Karpas-422 (cell line): ENCODE measurements around the gene SMLR1. TPM values are rescaled to one million over a fixed set of nuclear protein-coding genes. Genes with fewer than 3 reads are reported as not detected.

Experiments
- DNase-seq: peaks from one replicate; pipeline ENCODE4 v3.0.0-alpha.2; 2015
- H2AFZ ChIP-seq: fragments of 200-600 bp; sonication (generic); 2 replicates; pipeline ENCODE4 v1.6.1; 2014; ENCODE audit warnings: antibody characterized with exemption, low read length, mixed read lengths
- H3K27ac ChIP-seq: fragments of 200-600 bp; sonication (generic); 2 replicates; pipeline ENCODE4 v1.5.1; 2014; ENCODE audit warnings: mild to moderate bottlenecking, low read length, moderate library complexity
- H3K27me3 ChIP-seq: fragments of 200-600 bp; sonication (generic); 2 replicates; pipeline ENCODE4 v1.6.1; 2014; ENCODE audit warnings: low read length, mixed read lengths
- H3K36me3 ChIP-seq: fragments of 200-600 bp; sonication (generic); 2 replicates; pipeline ENCODE4 v1.6.1; 2014; ENCODE audit warnings: low read length, mixed read lengths; ENCODE audit not compliant: insufficient read depth
- H3K4me1 ChIP-seq: fragments of 200-600 bp; sonication (generic); 2 replicates; pipeline ENCODE4 v1.6.1; 2014; ENCODE audit warnings: mild to moderate bottlenecking, low read length, mixed read lengths
- H3K4me2 ChIP-seq: fragments of 200-600 bp; sonication (generic); 2 replicates; pipeline ENCODE4 v1.6.1; 2014; ENCODE audit warnings: low read length, low read depth, mild to moderate bottlenecking; ENCODE audit not compliant: poor library complexity, severe bottlenecking
- H3K4me3 ChIP-seq: fragments of 200-600 bp; sonication (generic); 2 replicates; pipeline ENCODE4 v1.5.1; 2014; ENCODE audit warnings: mild to moderate bottlenecking, antibody characterized with exemption, low read length, mixed read lengths
- H3K79me2 ChIP-seq: fragments of 200-600 bp; sonication (generic); 2 replicates; pipeline ENCODE4 v1.6.1; 2014; ENCODE audit warnings: mild to moderate bottlenecking, low read length, mixed read lengths
- H3K9ac ChIP-seq: fragments of 200-600 bp; sonication (generic); 2 replicates; pipeline ENCODE4 v1.6.0; 2014; ENCODE audit warnings: low read length
- H3K9me2 ChIP-seq: fragments of 200-600 bp; sonication (generic), shearing (Covaris generic); replicated peaks from 2 replicates; pipeline ENCODE4 v1.6.0; 2014; ENCODE audit warnings: mild to moderate bottlenecking, low read length, moderate library complexity; ENCODE audit not compliant: insufficient read depth
- H3K9me3 ChIP-seq: fragments of 300-700, 200-600 bp; sonication (generic); 2 replicates; pipeline ENCODE4 v1.6.1; 2014; ENCODE audit warnings: low read length, mixed read lengths
- H4K20me1 ChIP-seq: fragments of 200-600 bp; sonication (generic); 2 replicates; pipeline ENCODE4 v1.6.1; 2014; ENCODE audit warnings: mild to moderate bottlenecking, antibody characterized with exemption, low read length, low read depth; ENCODE audit not compliant: insufficient read depth
- total RNA-seq: library from RNA; depleted of rRNA; stranded (reverse); fragments of >200 nt; shearing (Covaris generic); gene quantifications from 2 replicates; pipeline ENCODE4 v1.2.3, GENCODE V29; 2014; ENCODE audit warnings: low replicate concordance

SMLR1 gene
- total RNA-seq, 1 experiment from 2014 or later = not detected

- no peaks in the 10 kb centered on the region for H3K36me3 ChIP-seq
- H2AFZ ChIP-seq = no peak overlapping the region
- H3K4me3 ChIP-seq = no peak overlapping the region
- H3K27me3 ChIP-seq = no peaks in the 10 kb centered on the region
- H3K79me2 ChIP-seq = no peaks in the 10 kb centered on the region
- H3K9me2 ChIP-seq = no peaks in the 10 kb centered on the region
- H4K20me1 ChIP-seq = no peaks in the 10 kb centered on the region
- no peak overlapping the region for H3K9ac ChIP-seq
- H3K4me2 ChIP-seq = no peak overlapping the region
- H3K27ac ChIP-seq = no peak overlapping the region
- no peak for DNase-seq
- H3K9me3 ChIP-seq = no peaks in the 10 kb centered on the region
- no peaks in the 10 kb centered on the region for H3K4me1 ChIP-seq
Observed at GRCh38 chr6:130831607-130832006, 4.4 kb downstream of the SMLR1 start.

- Histone ChIP-seq H2AFZ (no peak overlapping the region), H3K4me3 (no peak overlapping the region), H3K4me2 (no peak overlapping the region), H3K9me2 (no peaks in the 10 kb centered on the region), H3K36me3 (no peaks in the 10 kb centered on the region), H3K27me3 (no peaks in the 10 kb centered on the region), H4K20me1 (no peaks in the 10 kb centered on the region), H3K9ac (no peak overlapping the region), H3K9me3 (no peaks in the 10 kb centered on the region), H3K4me1 (no peaks in the 10 kb centered on the region), H3K79me2 (no peaks in the 10 kb centered on the region), H3K27ac (no peak overlapping the region)
- no peak for DNase-seq
Observed at GRCh38 chr6:130833569-130833968, 6.4 kb downstream of the SMLR1 start.

- H3K79me2 ChIP-seq = no peaks in the 10 kb centered on the region
- no peak overlapping the region for H3K4me3 ChIP-seq
- no peaks in the 10 kb centered on the region for H3K27me3 ChIP-seq
- no peaks in the 10 kb centered on the region for H3K36me3 ChIP-seq
- no peak for DNase-seq
- H3K9me2 ChIP-seq = no peaks in the 10 kb centered on the region
- H3K4me2 ChIP-seq = no peak overlapping the region
- H3K9ac ChIP-seq = no peak overlapping the region
- no peaks in the 10 kb centered on the region for H3K4me1 ChIP-seq
- no peaks in the 10 kb centered on the region for H4K20me1 ChIP-seq
- H2AFZ ChIP-seq = no peak overlapping the region
- no peak overlapping the region for H3K27ac ChIP-seq
- H3K9me3 ChIP-seq = no peaks in the 10 kb centered on the region
Observed at GRCh38 chr6:130834482-130835251, 7.5 kb downstream of the SMLR1 start.

- H3K27me3 ChIP-seq = no peaks in the 10 kb centered on the region
- no peak for DNase-seq
- H3K4me3 ChIP-seq = no peak overlapping the region
Observed at GRCh38 chr6:130836055-130836640, 8.9 kb downstream of the SMLR1 start.

GRCh38 chr6:130837067-130837466 is 9.9 kb downstream of the SMLR1 start:
- H3K27me3 ChIP-seq = no peaks in the 10 kb centered on the region
- H3K4me1 ChIP-seq = no peaks in the 10 kb centered on the region
- H3K27ac ChIP-seq = no peak overlapping the region
- H3K9ac ChIP-seq = no peak overlapping the region
- H4K20me1 ChIP-seq = no peaks in the 10 kb centered on the region
- H3K4me3 ChIP-seq = no peak overlapping the region
- no peak overlapping the region for H2AFZ ChIP-seq
- H3K4me2 ChIP-seq = no peak overlapping the region
- H3K79me2 ChIP-seq = no peaks in the 10 kb centered on the region
- DNase-seq = no peak
- H3K9me3 ChIP-seq = no peaks in the 10 kb centered on the region
- no peaks in the 10 kb centered on the region for H3K9me2 ChIP-seq
- no peaks in the 10 kb centered on the region for H3K36me3 ChIP-seq

More at GRCh38 chr6:130836055-130836640, 8.9 kb downstream of the SMLR1 start:
- Histone ChIP-seq H3K36me3 (no peaks in the 10 kb centered on the region), H3K4me1 (no peaks in the 10 kb centered on the region), H2AFZ (no peak overlapping the region), H3K79me2 (no peaks in the 10 kb centered on the region), H3K9me3 (no peaks in the 10 kb centered on the region), H3K9ac (no peak overlapping the region), H3K9me2 (no peaks in the 10 kb centered on the region), H4K20me1 (no peaks in the 10 kb centered on the region), H3K4me2 (no peak overlapping the region), H3K27ac (no peak overlapping the region)

GRCh38 chr6:130838250-130838860 is 11.1 kb downstream of the SMLR1 start:
- Histone ChIP-seq H3K27me3 (no peaks in the 10 kb centered on the region), H3K4me2 (no peak overlapping the region), H3K36me3 (no peaks in the 10 kb centered on the region), H3K9me2 (no peaks in the 10 kb centered on the region), H4K20me1 (no peaks in the 10 kb centered on the region), H2AFZ (no peak overlapping the region), H3K4me1 (no peaks in the 10 kb centered on the region), H3K79me2 (no peaks in the 10 kb centered on the region), H3K4me3 (no peak overlapping the region), H3K9me3 (no peaks in the 10 kb centered on the region), H3K9ac (no peak overlapping the region), H3K27ac (no peak overlapping the region)
- no peak for DNase-seq

- DNase-seq = no peak
- Histone ChIP-seq H3K9me2 (no peaks in the 10 kb centered on the region), H3K27ac (no peak overlapping the region), H3K4me3 (no peak overlapping the region), H2AFZ (no peak overlapping the region), H4K20me1 (no peaks in the 10 kb centered on the region), H3K27me3 (no peaks in the 10 kb centered on the region), H3K4me1 (no peaks in the 10 kb centered on the region), H3K9me3 (no peaks in the 10 kb centered on the region), H3K4me2 (no peak overlapping the region), H3K36me3 (no peaks in the 10 kb centered on the region), H3K9ac (no peak overlapping the region), H3K79me2 (no peaks in the 10 kb centered on the region)
Observed at GRCh38 chr6:130838951-130839350, 11.7 kb downstream of the SMLR1 start.

GRCh38 chr6:130839379-130839778 is 12.2 kb downstream of the SMLR1 start:
- H2AFZ ChIP-seq = no peak overlapping the region
- no peak overlapping the region for H3K4me2 ChIP-seq
- no peaks in the 10 kb centered on the region for H4K20me1 ChIP-seq
- no peaks in the 10 kb centered on the region for H3K27me3 ChIP-seq
- no peak for DNase-seq
- no peaks in the 10 kb centered on the region for H3K9me2 ChIP-seq
- no peak overlapping the region for H3K27ac ChIP-seq
- no peaks in the 10 kb centered on the region for H3K9me3 ChIP-seq
- H3K4me1 ChIP-seq = no peaks in the 10 kb centered on the region
- H3K79me2 ChIP-seq = no peaks in the 10 kb centered on the region
- no peak overlapping the region for H3K9ac ChIP-seq
- no peaks in the 10 kb centered on the region for H3K36me3 ChIP-seq
- no peak overlapping the region for H3K4me3 ChIP-seq
